Vagina (tissue), 2 donors: ENCODE data around the gene ZNF76.

Experiments used
- CTCF ChIP-seq, 3 experiments: fragments of 450-650 bp in 2 of 3; fragments of 200-600 bp in 1 of 3; sonication (generic) in 1 of 3; IDR thresholded peaks; one replicate each; pipeline ENCODE4 v1.5.1; 2017 to 2019; ENCODE audit warnings: antibody characterized with exemption in 3 of 3, mild to moderate bottlenecking in 2 of 3, moderate library complexity in 2 of 3
- POLR2A ChIP-seq, 2 donors: fragments of 450-650 bp; IDR thresholded peaks; one replicate each; pipeline ENCODE4 v1.6.1; 2017; ENCODE audit warnings: antibody characterized with exemption in 2 of 2, mild to moderate bottlenecking in 2 of 2, moderate library complexity in 2 of 2

- TF ChIP-seq POLR2A (IDR thresholded peaks at IDR 0.05) (no peak), CTCF (IDR thresholded peaks at IDR 0.05) (no peak)
Measured at GRCh38 chr6:35296931-35297600, 37.5 kb downstream of the ZNF76 start.
